ENCODE results near the gene MYLIP. TPM values are rescaled to one million over a fixed set of nuclear protein-coding genes. Genes with fewer than 3 reads are reported as not detected.

MYLIP gene
- total and polyA plus RNA-seq, 2 of the 4 experiments (the other 2 are of a cell fraction): 1.8 to 3.2 TPM

GRCh38 chr6:16108921-16109658, 19.8 kb upstream of the MYLIP start:
- intact Hi-C loops (cut with micrococcal nuclease): no loop called here
- H3K4me3 ChIP-seq (ENCODE audit: insufficient read depth, low read depth, low read length): no peak overlapping the region
- in situ Hi-C loops (cut with MboI; ENCODE audit: low sequenced_read_pairs): no loop called here

More at GRCh38 chr6:16108921-16109658, 19.8 kb upstream of the MYLIP start:
- Histone ChIP-seq H3K9me1 (ENCODE audit: insufficient read depth, low read length) (no peaks in the 10 kb centered on the region), H3K4me1 (ENCODE audit: control insufficient read depth, insufficient read depth, low read length) (no peaks in the 10 kb centered on the region), H2BK15ac (ENCODE audit: low read depth, low read length) (no peak overlapping the region), H3K18ac (ENCODE audit: low read depth, low read length) (no peak overlapping the region), H3K56ac (ENCODE audit: extremely low read depth, insufficient read depth, low read length) (no peak overlapping the region), H3K79me1 (ENCODE audit: low read depth in 1 of 2, low read length in 2 of 2) (no peaks in the 10 kb centered on the region), H3K36me3 (ENCODE audit: control insufficient read depth, insufficient read depth, low read length) (no peaks in the 10 kb centered on the region), H3K4me2 (ENCODE audit: low read depth, low read length) (no peak overlapping the region), H3K27me3 (ENCODE audit: control insufficient read depth, insufficient read depth, low read length) (peaks cover 9% of the 10 kb centered on the region), H3K9ac (ENCODE audit: low read depth, low read length) (no peak overlapping the region), H4K5ac (ENCODE audit: low read depth, low read length) (no peak overlapping the region), H2AK9ac (replicated peaks; ENCODE audit: low read depth, low read length, poor library complexity) (no peak overlapping the region), H2BK20ac (ENCODE audit: low read depth, low read length) (no peak overlapping the region), H2BK5ac (ENCODE audit: low read depth, low read length, poor library complexity, severe bottlenecking) (no peak overlapping the region), H4K91ac (ENCODE audit: insufficient read depth, low read depth, low read length) (no peak overlapping the region), H3K9me3 (ENCODE audit: control insufficient read depth, insufficient read depth, low read length) (no peaks in the 10 kb centered on the region), H3K14ac (replicated peaks; ENCODE audit: low read depth, low read length) (no peak overlapping the region), H4K8ac (ENCODE audit: low read depth in 2 of 2, low read length in 2 of 2) (no peak overlapping the region), H3K27ac (ENCODE audit: insufficient read depth, low read length) (no peak overlapping the region), H2AFZ (replicated peaks; ENCODE audit: low read length, poor library complexity) (no peak overlapping the region), H4K20me1 (ENCODE audit: insufficient read depth, low read length) (no peaks in the 10 kb centered on the region), H2BK120ac (ENCODE audit: low read depth, low read length) (no peak overlapping the region), H3K4ac (ENCODE audit: low read depth, low read length) (no peak overlapping the region), H2AK5ac (ENCODE audit: low read depth, low read length) (no peak overlapping the region), H3K23ac (ENCODE audit: low read depth, low read length) (no peak overlapping the region)
- 75% methylated on average over 2 of the region's 5 CpGs; no CpG with 5 or more reads in 1 of the 2 experiments for WGBS, 2 experiments (ENCODE audit: extremely low coverage in 2 of 2, insufficient read length in 1 of 2)
- TF ChIP-seq MAFK (IDR thresholded peaks at IDR 0.05; ENCODE audit: low read depth, low read length) (no peak), CHD1 (IDR thresholded peaks at IDR 0.05; ENCODE audit: low read depth, low read length) (no peak), MAZ (IDR thresholded peaks at IDR 0.05; ENCODE audit: borderline replicate concordance, low read depth, low read length) (no peak), USF2 (IDR thresholded peaks at IDR 0.05; ENCODE audit: low read depth, low read length) (no peak), RAD21 (IDR thresholded peaks at IDR 0.05; ENCODE audit: low read length) (no peak), RCOR1 (IDR thresholded peaks at IDR 0.05; ENCODE audit: insufficient replicate concordance, low read length) (no peak), NFE2L2 (IDR thresholded peaks at IDR 0.05; ENCODE audit: low read depth, low read length) (no peak), BHLHE40 (IDR thresholded peaks at IDR 0.05; ENCODE audit: low read depth, low read length) (no peak), MXI1 (IDR thresholded peaks at IDR 0.05; ENCODE audit: borderline replicate concordance, low read depth, low read length) (no peak), FOS (IDR thresholded peaks at IDR 0.05; ENCODE audit: low read depth, low read length) (no peak), POLR2A (IDR thresholded peaks at IDR 0.05; ENCODE audit: low read depth, low read length) (no peak), CEBPB (IDR thresholded peaks at IDR 0.05; ENCODE audit: low read depth, low read length) (no peak), SMC3 (IDR thresholded peaks at IDR 0.05; ENCODE audit: low read depth, low read length) (no peak), CTCF (conservative IDR thresholded peaks at IDR 0.05; ENCODE audit: low read depth, low read length) (no peak), RFX5 (IDR thresholded peaks at IDR 0.05; ENCODE audit: low read depth, low read length) (no peak)
- TF ChIP-seq, protein P1, sequence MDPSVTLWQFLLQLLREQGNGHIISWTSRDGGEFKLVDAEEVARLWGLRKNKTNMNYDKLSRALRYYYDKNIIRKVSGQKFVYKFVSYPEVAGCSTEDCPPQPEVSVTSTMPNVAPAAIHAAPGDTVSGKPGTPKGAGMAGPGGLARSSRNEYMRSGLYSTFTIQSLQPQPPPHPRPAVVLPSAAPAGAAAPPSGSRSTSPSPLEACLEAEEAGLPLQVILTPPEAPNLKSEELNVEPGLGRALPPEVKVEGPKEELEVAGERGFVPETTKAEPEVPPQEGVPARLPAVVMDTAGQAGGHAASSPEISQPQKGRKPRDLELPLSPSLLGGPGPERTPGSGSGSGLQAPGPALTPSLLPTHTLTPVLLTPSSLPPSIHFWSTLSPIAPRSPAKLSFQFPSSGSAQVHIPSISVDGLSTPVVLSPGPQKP (IDR thresholded peaks at IDR 0.05; ENCODE audit: borderline replicate concordance, low read depth, low read length): no peak
- DNase-seq: no peak
- POLR2A ChIA-PET (ENCODE audit: unreplicated experiment): no interaction called here
- ATAC-seq (ENCODE audit: low read depth): no peak
- no TSS peak for BruUV-seq (replicated peaks)
- dilution Hi-C loops (cut with HindIII; ENCODE audit: low sequenced_read_pairs, unreplicated experiment): no loop called here
- CTCF ChIA-PET: interaction anchor here (1.3 kb wide), 1 partner anchor 19 kb away, joined by 3 read pairs; the partner anchor contains the start of gene MYLIP
